IPS-18a (cell line): ENCODE results near the gene STEAP3.

Source experiments
- H3K27ac ChIP-seq: one replicate; pipeline ENCODE4 v1.5.1; 2013; ENCODE audit warnings: low read length
- H3K27me3 ChIP-seq: one replicate; pipeline ENCODE4 v1.6.1; 2013; ENCODE audit warnings: mild to moderate bottlenecking, low read length; ENCODE audit not compliant: control insufficient read depth, insufficient read depth
- H3K36me3 ChIP-seq: one replicate; pipeline ENCODE4 v1.6.1; 2013; ENCODE audit warnings: low read depth, low read length; ENCODE audit not compliant: control insufficient read depth
- H3K4me1 ChIP-seq: one replicate; pipeline ENCODE4 v1.6.1; 2013; ENCODE audit warnings: low read depth, low read length; ENCODE audit not compliant: control insufficient read depth
- H3K4me3 ChIP-seq: one replicate; pipeline ENCODE4 v1.5.1; 2013; ENCODE audit warnings: low read length
- H3K9ac ChIP-seq: one replicate; pipeline ENCODE4 v1.6.1; 2013; ENCODE audit warnings: mild to moderate bottlenecking, low read length, moderate library complexity
- H3K9me3 ChIP-seq: one replicate; pipeline ENCODE4 v1.6.1; 2013; ENCODE audit warnings: low read depth, low read length; ENCODE audit not compliant: control insufficient read depth

STEAP3 gene

DNA sequence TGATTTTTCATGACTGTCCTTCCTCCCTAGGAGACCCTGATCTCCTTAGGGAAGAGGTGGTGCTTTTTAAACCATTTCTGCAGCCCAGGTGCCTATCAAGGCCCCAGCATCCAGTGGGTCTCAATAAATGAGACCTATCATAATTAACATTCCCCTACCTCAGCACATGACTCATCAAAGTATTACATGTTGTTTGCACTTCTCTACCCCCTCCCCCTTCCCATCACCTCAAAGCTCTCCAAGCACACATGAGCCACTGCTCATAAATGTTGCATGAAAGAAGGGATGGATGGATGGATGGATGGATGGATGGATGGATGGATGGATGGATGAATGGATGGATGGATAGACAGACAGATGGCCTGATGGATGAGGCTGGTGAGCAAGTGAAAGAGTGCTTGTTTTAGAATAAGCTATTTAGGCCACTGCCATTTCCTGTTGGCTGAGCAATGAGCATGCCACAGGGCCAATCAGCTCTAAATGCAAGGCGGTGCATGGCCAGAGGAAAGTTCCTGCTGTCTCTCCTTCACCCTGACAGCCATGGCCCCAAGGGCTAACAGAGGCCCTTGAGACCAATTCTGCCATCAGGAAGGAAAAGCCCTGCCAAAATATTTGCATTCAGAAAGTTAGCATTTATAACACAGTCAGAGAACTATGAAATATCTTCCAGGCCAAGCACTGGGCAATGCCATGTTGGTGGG, 20.9 kb upstream of the STEAP3 start:
- H3K9ac ChIP-seq = no peak overlapping the region
- H3K27me3 ChIP-seq = no peaks in the 10 kb centered on the region
- no peak overlapping the region for H3K4me3 ChIP-seq
- H3K4me1 ChIP-seq = peaks cover 3% of the 10 kb centered on the region
- H3K27ac ChIP-seq = no peak overlapping the region
- H3K9me3 ChIP-seq = no peaks in the 10 kb centered on the region
- no peaks in the 10 kb centered on the region for H3K36me3 ChIP-seq

DNA sequence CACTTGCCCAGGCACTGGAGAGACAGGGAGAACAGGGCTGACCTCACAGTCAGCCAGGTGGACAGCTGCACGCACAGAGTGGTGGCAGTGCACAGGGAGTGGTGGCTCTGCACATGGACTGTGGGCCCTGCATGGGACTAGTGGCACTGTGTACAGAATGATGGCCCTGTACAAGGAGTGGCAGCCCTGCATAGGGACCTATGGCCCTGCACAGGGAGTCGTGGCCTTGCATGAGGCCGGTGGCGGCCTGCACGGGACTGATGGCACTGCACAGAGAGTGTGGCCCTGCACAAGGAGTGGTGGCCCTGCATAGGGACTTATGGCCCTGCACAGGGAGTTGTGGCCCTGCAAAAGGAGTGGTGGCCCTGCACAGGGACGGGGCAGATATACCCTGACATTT, 19.1 kb upstream of the STEAP3 start:
- Histone ChIP-seq H3K9ac (no peak overlapping the region), H3K9me3 (no peaks in the 10 kb centered on the region), H3K4me3 (no peak overlapping the region), H3K36me3 (no peaks in the 10 kb centered on the region), H3K4me1 (no peaks in the 10 kb centered on the region), H3K27ac (no peak overlapping the region), H3K27me3 (no peaks in the 10 kb centered on the region)

DNA sequence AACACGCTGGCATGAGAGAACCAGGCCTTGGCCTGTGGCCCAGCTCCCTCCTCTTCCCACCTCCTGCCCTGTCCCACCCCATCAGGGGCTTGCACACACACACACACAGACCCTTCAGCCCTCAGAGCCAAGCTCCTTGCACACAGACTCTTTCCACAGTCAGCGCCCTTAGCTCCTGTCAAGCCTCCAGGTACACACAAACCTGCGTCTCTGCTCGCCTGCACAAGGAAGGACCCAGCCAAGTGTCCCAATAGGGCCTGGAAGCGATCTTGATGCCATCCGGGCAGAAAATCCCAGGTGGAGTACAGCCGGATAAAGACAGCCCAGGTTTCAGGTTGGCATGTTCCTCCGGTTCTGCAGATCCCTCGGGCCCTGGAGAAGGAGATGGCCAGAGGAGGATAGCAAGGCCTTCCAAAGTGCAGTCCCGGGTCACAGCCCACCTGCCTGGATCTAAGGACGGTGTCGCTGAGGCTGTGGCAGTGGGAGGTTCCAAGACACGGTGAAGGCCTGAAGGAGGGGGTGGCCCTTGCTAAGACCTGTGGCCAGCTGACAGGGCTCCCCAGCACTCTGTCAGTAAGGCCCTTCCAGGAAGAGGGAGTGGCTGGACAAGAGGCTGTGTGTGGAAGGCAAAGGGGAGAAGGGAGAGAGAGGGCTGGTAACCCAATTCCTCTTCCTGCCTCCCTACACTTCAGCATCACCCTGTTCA, 18.5 kb upstream of the STEAP3 start:
- H3K36me3 ChIP-seq = no peaks in the 10 kb centered on the region
- no peak overlapping the region for H3K9ac ChIP-seq
- no peak overlapping the region for H3K27ac ChIP-seq
- H3K27me3 ChIP-seq = no peaks in the 10 kb centered on the region
- no peaks in the 10 kb centered on the region for H3K4me1 ChIP-seq
- H3K4me3 ChIP-seq = no peak overlapping the region
- no peaks in the 10 kb centered on the region for H3K9me3 ChIP-seq

DNA sequence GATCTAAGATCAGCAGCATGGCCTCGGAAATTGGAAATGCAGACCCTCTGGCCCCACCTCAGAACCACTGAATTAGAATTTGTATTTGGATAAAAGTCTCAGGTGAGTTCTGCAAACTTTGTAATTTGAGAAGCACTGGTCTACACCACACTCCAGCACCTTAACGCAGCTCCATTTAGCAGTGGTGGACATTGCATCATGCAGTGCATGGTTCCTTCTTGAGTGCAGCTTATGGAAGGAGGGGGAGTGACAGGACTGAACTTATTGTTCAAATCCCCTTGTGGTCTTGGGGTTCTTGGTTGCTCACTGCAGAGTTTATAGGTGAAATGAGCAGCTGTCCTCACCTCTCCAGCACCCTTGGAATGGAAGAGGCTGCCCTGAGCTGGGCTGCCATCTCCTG, 17.4 kb upstream of the STEAP3 start:
- H3K27me3 ChIP-seq = no peaks in the 10 kb centered on the region

DNA sequence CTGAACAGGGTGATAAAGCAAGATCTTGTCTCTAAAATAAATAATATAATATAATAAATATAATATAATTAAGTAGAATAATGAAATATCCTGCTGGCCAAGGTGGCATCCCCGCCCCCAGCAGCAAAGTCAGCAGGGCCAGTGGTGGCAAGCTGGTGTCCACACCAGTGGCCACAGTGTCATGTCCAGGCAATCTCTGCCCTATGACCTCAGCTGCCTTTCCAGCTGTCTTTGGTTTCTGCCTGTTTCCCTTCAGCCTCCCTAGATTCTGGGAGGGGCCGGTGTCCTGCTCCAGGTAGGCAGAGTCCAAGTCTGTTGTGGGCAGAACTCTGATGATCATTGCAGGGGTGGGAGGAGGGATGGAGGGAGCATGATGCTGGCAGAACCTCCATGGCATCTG, 16.2 kb upstream of the STEAP3 start:
- Histone ChIP-seq H3K27ac (no peak overlapping the region), H3K27me3 (no peaks in the 10 kb centered on the region), H3K9me3 (no peaks in the 10 kb centered on the region), H3K4me3 (no peak overlapping the region), H3K36me3 (no peaks in the 10 kb centered on the region), H3K4me1 (no peaks in the 10 kb centered on the region), H3K9ac (no peak overlapping the region)

More for the DNA sequence above, 17.4 kb upstream of the STEAP3 start:
- Histone ChIP-seq H3K9ac (no peak overlapping the region), H3K27ac (no peak overlapping the region), H3K4me1 (no peaks in the 10 kb centered on the region), H3K9me3 (no peaks in the 10 kb centered on the region), H3K36me3 (no peaks in the 10 kb centered on the region), H3K4me3 (no peak overlapping the region)

DNA sequence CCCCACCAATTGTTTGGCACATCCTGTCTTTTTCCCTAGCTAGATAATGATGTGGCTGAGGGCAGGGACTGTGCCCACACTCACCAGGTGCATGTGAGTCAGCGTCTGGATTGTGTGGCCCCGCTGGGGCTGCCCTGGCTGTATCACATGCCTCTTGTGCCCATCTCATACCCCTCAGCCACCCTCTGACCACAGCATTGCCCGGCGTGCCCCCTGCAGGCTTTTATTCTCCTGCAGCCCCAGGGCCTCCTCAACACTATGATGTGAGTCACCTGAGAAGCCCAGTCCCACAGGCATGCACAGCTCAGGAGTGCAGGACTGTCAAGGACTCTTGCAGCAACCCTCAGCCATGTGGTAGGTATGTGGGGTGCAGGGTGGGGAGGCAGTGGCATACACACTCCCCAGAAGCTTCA, 14.8 kb upstream of the STEAP3 start:
- H3K4me1 ChIP-seq = no peaks in the 10 kb centered on the region
- H3K27ac ChIP-seq = no peak overlapping the region
- no peaks in the 10 kb centered on the region for H3K36me3 ChIP-seq

DNA sequence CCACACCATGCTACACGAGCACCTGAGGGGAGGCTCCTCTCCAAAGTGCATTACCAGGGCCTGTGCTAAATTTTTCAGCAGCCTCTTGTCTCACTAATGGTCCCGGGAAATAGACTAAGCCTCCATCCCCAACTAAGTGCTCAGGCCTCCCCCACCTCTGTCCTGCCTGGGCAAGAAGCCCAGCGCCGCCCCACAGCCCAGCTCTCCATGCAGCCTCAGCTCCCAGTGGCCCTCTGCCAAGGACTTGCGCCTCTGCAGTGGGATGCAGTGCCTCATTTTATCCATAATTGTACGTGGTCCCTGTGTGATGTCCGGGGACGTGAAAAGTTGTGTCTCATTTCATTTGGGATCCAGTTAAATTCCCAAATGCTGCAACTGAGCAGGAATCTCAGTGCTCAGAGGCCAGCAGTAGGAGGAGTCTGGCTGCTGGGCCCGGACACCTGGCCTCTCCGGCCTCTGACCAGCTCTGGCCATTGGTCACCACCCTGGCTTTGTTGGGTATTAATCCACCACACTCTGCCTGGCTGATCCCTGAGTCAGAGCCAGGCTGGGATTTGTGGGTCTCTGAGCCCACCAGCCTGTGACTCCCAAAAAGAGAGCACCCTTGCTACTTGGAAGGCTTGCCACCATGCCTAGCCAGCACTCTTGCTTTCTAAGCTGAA, 11.4 kb upstream of the STEAP3 start:
- no peak overlapping the region for H3K4me3 ChIP-seq
- no peaks in the 10 kb centered on the region for H3K36me3 ChIP-seq

More for the DNA sequence above, 14.8 kb upstream of the STEAP3 start:
- no peak overlapping the region for H3K9ac ChIP-seq
- no peaks in the 10 kb centered on the region for H3K9me3 ChIP-seq
- no peak overlapping the region for H3K4me3 ChIP-seq
- no peaks in the 10 kb centered on the region for H3K27me3 ChIP-seq

DNA sequence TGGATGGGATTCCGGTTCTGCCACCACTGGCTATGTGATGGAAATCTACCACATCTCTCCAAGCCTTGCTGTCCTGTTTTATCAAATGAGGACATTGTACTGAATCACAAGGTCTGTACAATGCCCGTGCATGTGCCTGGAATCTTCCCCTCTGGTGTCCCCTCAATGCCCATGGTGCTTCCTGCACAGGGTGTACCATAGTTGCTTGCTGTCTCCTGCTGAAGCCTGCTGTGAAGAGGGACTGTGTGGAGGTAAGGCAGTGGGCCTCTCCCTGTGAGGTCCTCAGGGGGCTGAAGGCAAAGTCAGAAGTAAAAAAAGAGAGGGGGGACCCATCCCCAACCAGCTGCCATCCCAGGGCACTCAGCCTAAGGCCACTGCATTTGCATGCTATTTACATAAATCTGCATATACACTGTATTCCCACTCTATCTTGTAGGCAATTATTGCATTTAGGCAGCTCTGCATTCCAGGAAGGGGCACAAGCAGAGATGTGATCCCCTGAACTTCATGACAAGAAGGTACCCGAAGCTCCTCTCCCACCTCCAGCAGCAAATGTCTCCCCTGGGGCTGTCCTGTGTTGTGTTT, 9.1 kb upstream of the STEAP3 start:
- no peaks in the 10 kb centered on the region for H3K9me3 ChIP-seq
- H3K4me1 ChIP-seq = peaks cover 21% of the 10 kb centered on the region
- no peak overlapping the region for H3K27ac ChIP-seq
- no peaks in the 10 kb centered on the region for H3K36me3 ChIP-seq
- no peaks in the 10 kb centered on the region for H3K27me3 ChIP-seq
- H3K9ac ChIP-seq = no peak overlapping the region
- no peak overlapping the region for H3K4me3 ChIP-seq

More for the DNA sequence above, 11.4 kb upstream of the STEAP3 start:
- peaks cover 7% of the 10 kb centered on the region for H3K4me1 ChIP-seq
- no peaks in the 10 kb centered on the region for H3K9me3 ChIP-seq
- H3K27ac ChIP-seq = no peak overlapping the region
- H3K27me3 ChIP-seq = no peaks in the 10 kb centered on the region
- no peak overlapping the region for H3K9ac ChIP-seq

DNA sequence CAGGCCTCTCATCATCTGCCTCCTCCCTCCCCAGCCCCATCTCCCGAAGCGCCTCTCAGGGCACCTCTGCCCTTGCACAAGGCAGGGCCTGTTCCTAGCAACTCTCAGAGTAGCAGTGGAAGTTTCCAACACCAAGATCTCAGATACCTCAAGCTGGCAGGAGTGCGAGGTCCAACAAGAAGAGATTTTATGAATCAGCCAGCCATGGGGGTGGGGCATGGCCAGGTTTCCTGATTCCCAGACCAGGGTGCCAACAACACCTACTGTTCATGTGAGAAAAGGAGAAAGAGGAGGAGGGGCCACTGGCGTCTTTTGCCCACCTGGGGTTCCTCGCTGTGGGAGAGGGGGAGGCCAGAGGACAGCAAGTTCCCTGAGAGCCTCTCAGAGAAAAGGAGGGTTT, 6.6 kb upstream of the STEAP3 start:
- Histone ChIP-seq H3K4me1 (peaks cover 29% of the 10 kb centered on the region), H3K27ac (no peak overlapping the region), H3K36me3 (no peaks in the 10 kb centered on the region), H3K27me3 (no peaks in the 10 kb centered on the region), H3K4me3 (no peak overlapping the region), H3K9me3 (no peaks in the 10 kb centered on the region), H3K9ac (no peak overlapping the region)

DNA sequence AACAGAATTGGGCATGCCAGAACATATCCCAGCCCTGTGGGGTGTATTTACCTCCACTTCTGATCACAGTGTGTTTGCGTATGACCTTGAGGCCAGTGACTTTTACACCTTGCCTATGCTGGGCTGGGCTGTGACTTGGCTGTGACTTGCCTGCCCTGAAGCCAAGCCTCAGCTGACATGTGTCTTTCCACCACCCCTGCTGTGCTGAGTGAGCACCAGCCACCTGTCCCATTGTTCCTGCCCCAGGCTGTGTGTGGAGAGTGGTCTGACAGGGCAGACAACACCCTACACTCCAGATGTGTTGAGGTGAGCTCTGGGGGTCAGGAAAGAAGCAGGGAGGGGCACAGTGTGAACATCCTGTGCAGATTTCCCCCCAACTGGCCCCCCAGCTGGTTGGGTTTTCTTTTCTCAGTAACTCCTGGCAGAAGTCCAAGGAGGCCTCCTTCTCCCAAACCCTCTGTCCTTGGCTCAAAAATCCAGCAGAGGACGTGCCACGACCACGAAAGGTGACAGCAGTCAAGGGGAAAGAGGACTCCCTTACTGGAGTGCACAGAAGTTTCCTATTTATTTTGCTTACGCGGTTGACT, 5.1 kb upstream of the STEAP3 start:
- H3K9me3 ChIP-seq = no peaks in the 10 kb centered on the region
- H3K4me3 ChIP-seq = no peak overlapping the region
- H3K36me3 ChIP-seq = no peaks in the 10 kb centered on the region
- no peak overlapping the region for H3K27ac ChIP-seq
- H3K4me1 ChIP-seq = peaks cover 33% of the 10 kb centered on the region
- peaks cover 8% of the 10 kb centered on the region for H3K27me3 ChIP-seq
- H3K9ac ChIP-seq = no peak overlapping the region

DNA sequence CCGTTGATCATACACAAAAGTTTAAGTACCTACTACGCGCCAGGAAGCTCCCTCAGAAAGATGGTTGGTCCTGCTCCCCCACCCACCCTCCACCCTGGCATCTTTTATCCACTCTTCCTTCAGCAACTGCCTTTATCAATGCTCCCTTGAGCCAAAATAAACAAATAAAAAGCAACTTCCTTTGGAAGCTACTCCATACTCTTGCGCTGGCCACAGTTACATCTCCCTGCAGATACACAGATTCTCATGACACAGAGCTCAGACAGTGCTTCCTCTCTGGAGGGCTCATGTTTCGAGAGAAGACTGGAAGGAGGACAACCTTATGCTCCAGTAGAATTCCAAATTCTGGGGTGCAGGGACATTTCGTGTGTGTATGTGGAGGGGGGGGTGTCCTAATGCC, 3.8 kb upstream of the STEAP3 start:
- no peak overlapping the region for H3K27ac ChIP-seq
- H3K9ac ChIP-seq = no peak overlapping the region
- peaks cover 18% of the 10 kb centered on the region for H3K27me3 ChIP-seq
- peaks cover 27% of the 10 kb centered on the region for H3K4me1 ChIP-seq
- H3K9me3 ChIP-seq = no peaks in the 10 kb centered on the region
- no peak overlapping the region for H3K4me3 ChIP-seq
- H3K36me3 ChIP-seq = no peaks in the 10 kb centered on the region
